HG03045 (cell line): ENCODE measurements around the gene FAM78B.

ENCODE experiments used
- ATAC-seq: cut with Tn5 transposase; IDR thresholded peaks from one replicate; pipeline ENCODE4 v1.9.1; 2021; ENCODE audit warnings: mild to moderate bottlenecking, moderate library complexity; ENCODE audit not compliant: unreplicated experiment

The FAM78B gene, protein sequence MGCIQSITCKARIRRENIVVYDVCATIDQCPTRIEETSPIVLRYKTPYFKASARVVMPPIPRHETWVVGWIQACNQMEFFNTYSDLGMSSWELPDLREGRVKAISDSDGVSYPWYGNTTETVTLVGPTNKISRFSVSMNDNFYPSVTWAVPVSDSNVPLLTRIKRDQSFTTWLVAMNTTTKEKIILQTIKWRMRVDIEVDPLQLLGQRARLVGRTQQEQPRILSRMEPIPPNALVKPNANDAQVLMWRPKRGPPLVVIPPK

GRCh38 chr1:166166698-166167571 is at the start of gene FAM78B:
Gene FAM78B (minus strand): TSS chr1:166167001. CDS start chr1:166166248, 753 bp downstream.
- peak; percentile 49 for ATAC-seq

DNA sequence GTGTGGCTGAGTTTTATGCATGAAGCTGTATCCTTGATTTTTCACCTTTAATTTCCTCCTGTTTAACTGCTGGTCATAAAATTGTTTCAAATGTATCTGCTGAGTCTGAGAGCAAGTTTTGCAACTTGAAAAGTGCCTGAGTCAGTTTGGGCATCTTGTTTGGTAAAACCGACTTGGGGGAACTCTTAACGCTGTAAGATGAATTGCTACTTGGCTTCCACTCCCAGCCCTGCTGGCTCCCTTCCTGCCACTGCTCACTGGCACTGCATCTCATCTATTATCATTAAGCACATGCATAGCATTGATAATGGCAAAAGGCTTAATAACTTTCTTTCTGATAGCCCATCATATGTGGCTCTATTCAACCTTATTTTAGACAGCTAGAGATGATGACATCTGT is 35.7 kb upstream of the FAM78B start:
- ATAC-seq, result no peak

DNA sequence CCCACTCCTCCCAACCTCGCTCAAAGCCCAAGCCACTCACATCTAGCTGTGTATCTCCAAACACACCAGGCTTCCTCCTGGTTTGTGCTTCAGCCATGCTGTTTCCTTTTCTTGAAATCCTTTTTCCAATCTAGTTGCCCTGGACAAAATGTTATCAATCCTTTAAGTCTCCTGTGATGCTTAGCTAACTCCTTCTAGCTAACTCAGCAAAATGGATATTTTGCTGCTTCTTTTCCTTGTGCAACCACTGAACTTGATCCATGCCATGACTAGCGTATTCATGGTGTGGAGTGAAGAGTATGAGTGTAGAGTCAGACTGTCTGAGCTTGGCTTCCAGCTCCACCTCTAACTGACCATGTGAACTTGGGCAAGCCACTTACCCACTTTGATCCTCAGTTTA is 33.9 kb upstream of the FAM78B start:
- ATAC-seq, result no peak

DNA sequence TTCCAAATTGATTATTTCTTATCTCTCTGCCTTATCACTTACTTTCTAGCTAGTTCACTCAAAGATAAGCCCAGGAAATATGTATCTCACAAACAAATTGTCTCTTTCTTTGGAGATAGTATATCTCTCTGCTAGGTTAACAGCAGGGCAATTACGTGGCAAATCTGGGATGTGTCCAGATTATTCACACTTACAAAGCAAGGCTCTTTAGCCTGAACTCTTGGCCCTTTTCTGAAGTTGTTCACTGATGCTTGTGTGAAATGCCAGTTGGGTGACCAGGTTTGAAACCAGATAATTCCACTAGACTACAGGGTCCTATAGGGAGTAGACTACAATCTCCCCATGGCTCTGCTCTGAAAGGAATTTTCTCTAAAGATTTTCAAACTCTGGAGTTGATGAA is 30.8 kb upstream of the FAM78B start:
- ATAC-seq, result no peak

DNA sequence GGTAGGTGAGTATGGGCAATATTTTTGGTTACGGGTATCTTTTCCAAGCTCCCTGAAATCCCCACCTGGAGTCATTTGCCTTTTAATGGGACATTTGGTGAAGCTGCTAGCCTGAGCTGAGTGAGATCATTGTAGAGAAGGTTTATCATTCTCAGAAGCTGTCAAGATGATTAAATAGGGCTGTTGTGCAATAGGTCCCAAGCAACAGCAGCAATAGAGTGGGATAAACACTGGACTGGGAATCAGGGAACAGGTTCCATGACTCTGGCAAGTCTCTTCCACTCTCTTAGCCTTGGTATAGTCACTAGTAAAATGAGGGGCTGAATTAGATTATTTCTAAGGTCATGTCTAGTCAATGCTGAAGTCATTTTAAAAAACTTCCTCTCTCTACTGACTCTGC is 30.3 kb upstream of the FAM78B start:
- no peak for ATAC-seq

- ATAC-seq, result no peak
Measured at GRCh38 chr1:166193057-166193698, 26.4 kb upstream of the FAM78B start.

GRCh38 chr1:166190400-166190799 is 23.6 kb upstream of the FAM78B start:
- ATAC-seq, result no peak

GRCh38 chr1:166189126-166189525 is 22.3 kb upstream of the FAM78B start:
- ATAC-seq, result no peak

DNA sequence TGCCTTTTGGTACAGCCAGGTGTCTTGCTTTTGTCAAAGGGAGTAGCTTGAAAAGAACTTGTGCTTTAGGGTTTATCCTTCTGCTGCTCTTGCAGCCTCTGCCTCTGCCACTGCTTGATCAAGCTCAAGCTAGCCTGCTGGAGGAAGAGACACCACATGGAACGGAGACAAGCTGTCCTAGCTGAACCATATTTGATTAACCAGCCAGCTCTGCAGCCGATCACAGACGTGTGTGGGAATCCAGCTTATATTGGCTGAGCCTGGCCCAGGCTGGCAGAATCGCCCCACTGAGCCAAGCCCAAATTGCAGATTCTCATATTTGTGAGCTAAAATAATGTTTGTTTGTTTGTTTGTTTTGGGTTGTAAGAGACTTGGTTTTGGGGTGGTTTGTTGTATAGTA is 18.7 kb upstream of the FAM78B start:
- no peak for ATAC-seq

DNA sequence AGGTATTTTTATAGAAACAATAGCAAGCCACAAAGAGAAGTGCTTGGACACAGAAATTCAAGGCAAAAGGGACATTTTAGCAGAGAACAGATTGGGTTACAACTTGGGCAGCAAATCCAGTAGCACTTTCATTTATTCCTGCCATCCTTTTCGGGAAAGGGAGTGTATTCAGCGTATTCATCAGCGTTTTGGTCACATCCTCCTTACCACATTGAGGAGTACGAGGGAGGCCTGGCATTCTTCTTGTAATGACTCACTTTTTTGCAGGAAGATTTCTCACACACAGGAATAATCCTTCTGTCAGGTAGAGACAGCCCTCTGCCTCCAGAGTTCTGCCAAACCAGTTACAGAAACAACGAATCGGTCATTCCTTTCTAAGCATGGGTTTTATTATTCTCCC is 18.1 kb upstream of the FAM78B start:
- no peak for ATAC-seq

DNA sequence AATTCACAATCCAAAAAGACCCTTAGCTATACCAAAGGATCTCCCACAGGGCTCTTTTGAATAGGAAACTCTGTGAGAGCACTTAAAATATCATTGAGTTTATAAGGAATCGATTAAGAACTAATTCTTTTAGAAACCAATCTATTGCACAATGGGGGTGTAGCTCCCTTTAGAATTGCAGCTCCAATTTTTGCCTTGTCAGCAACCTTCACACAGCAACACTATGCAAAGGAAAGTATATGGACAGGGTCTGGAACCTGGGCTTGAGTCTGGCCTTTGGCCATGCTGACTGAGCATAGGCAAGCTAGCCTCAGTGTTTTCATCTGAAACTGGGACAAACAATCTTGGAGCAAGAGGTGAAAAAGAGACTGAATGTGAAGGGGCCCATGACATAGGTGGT is 17.2 kb upstream of the FAM78B start:
- ATAC-seq, result no peak

DNA sequence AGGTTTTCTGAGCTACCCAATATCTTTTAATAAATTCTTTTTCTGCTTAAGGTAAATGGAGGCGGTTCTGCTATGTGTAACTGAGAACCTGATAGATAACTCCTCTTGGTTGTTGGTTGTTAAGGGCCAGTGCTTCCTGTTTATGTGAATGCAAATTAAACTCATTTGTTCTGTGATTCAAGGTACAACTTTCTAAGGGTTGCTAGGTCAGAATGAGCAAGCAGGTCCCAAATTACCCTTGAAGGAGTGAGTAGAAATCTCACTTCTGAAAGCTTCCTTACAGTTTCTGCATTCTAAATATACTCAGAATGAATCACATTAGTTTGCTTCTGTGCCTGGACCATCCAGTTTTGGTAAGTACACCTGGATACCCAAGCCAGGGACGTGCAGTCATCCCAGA is 15.5 kb upstream of the FAM78B start:
- ATAC-seq, result no peak

DNA sequence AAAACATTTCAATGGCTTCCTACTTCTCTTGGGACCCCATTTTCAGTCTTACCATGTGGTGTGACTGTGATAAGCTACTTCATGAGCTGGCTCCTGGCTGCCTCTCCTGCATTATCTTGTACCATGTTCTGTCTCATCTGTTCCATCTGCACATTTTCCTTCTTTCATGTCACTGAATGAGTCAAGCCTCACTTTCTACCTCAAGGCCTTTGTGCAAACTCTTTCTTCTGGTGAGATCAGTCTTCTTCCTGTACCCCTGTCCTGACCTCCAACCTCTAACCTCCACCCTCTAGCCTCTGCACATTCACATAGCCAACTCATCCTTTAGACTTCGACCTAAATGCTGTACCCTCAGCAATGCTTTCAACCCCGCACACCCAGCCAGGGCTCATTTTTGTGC is 9.6 kb upstream of the FAM78B start:
- no peak for ATAC-seq

DNA sequence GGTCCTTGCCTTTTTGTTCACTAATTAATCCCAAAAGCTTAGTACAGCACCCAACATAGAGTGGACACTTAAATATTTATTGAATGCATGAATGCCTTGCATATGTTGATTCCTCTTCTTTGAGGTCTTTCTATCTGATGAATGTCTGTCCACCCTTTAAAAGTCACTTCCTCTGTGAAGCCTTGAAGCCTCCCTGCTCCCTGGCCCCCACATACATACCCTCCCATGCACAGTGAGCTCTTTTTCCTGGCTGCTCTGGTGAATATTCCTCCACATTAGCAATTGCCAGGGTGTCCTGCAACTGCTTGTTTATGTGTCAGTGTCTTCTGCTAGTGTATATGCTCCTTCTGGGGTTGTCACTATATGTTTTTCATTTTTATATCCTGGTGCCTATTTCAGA is 8.2 kb upstream of the FAM78B start:
- no peak for ATAC-seq

- ATAC-seq, result no peak
Measured at GRCh38 chr1:166174108-166174507, 7.3 kb upstream of the FAM78B start.

DNA sequence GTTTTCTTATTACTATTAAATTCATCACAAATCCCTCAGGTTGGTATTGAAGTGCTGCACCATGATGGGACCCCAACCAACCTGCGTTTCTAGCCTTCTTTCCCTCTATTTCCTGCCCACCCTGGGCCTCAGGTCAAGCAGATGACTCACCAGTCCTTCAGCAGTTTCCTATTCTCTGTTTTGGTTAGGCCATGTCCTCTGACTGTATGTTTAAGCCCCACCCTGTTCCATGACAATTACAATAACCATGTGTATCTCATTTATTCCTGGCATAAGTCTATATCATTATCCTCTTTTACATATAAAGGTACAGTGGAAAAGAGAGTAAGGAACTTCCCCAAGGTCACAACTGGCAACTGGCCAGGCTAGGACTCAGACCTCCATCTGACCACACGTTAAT is 5.3 kb upstream of the FAM78B start:
- no peak for ATAC-seq

GRCh38 chr1:166170726-166171125 is 3.9 kb upstream of the FAM78B start:
- no peak for ATAC-seq

DNA sequence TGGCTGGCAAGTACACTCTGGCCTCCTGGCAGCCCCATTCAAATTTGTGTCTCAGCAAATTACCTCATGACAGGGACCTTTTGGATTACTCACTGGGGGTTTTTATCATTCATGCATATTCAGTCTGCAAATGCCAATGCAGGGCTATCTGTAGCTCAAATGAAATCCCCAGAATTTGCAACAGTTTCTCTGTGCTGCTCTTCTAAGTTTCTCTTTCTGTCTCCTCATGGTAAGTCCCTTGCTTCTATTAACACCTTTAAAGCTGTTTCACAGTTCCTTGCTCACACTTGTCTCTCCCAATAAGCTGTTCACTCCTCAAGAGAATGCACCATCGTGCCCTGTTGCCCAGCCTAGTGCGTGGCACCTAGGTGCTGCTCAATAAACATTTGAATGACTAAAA is 3.3 kb upstream of the FAM78B start:
- peak; percentile 60 for ATAC-seq

DNA sequence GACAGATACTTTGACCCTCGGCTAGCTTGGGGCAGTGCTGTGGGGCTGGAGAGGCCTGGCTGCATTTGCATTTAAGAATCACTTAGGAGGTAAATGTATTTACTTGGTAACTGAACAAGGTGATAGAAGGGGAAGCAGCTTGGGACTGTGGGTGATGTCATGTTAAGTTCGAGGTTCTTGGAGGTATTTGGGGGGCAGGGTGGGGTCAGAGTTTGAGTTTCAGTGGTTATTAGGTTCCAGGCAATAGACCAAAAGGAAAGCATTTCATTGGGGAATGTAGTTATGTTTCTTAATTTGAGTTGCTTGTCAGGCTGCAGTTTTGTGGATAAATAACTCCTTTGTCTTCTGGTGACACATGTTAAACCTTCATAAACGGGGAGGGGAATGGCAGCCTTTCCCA is 2.4 kb upstream of the FAM78B start:
- no peak for ATAC-seq

DNA sequence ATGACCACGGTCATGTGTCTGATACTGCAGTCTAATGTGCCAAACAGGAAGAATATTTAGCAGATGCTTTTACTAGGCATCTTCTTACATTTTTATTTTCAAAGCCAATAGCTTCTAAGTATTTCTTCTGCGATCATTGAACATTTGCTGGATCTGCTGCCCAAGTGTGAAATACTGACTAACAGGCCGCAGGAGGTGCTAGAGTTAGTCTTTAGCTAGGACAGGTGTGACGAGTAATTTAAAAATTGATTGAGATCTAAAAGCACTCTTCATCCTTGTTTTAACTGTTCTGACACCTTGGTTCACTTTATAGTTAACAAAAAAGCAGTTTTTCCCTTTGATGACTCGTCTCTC is 748 bp upstream of the FAM78B start:
- ATAC-seq, result no peak

DNA sequence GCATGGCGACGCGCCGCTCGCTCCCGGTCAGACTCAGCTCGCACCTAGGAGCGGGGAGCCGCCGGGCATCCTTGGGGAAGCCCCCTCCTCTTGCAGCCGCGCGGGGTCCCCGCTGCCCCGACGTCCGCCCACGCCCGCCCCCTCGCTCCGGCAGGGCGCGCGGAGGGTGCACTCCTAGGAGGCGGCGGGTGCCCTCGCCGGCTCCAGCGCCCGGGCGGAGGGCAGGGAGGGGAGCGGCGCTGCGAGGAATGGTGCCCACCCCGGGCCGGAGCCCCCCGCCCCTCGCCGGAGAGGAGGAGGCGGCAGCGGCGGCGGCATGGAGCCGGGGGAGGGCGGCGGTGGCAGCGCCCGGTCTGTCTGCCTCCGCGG is 488 bp downstream of the FAM78B start:
- ATAC-seq, result peak; percentile 6

DNA sequence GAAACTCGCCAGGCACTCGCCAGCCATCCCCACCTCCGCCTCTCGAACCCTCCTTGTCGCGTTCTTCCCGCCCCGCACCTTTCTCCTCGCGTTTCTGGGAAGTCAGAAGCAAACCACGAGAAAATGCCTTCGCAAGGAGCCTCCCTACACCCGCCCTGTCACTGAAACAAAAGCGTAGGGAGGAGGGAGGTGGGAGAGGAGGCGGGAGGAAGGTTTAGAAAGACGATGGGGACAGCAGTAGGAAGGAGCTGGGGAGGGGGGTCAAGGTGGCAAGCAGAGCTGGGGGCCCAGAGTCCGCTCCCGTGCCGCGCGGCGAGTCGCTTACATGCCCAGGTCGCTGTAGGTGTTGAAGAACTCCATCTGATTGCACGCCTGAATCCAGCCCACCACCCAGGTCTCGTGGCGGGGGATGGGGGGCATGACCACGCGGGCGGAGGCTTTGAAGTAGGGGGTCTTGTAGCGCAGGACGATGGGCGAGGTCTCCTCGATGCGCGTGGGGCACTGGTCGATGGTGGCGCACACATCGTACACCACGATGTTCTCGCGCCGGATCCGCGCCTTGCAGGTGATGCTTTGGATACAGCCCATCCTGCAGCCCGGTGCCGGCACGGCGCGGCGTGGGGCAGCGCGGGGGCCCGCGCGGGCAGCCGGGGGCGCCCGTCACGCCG is 1.0 kb downstream of the FAM78B start:
- ATAC-seq, result peak; percentile 2
